T follicular helper cell (primary cell): ENCODE measurements around the gene PCYOX1L.

ENCODE experiments used
- DNase-seq: peaks from one replicate; pipeline ENCODE4 v3.0.0-alpha.2; 2020; ENCODE audit warnings: low read depth

The PCYOX1L gene

DNA sequence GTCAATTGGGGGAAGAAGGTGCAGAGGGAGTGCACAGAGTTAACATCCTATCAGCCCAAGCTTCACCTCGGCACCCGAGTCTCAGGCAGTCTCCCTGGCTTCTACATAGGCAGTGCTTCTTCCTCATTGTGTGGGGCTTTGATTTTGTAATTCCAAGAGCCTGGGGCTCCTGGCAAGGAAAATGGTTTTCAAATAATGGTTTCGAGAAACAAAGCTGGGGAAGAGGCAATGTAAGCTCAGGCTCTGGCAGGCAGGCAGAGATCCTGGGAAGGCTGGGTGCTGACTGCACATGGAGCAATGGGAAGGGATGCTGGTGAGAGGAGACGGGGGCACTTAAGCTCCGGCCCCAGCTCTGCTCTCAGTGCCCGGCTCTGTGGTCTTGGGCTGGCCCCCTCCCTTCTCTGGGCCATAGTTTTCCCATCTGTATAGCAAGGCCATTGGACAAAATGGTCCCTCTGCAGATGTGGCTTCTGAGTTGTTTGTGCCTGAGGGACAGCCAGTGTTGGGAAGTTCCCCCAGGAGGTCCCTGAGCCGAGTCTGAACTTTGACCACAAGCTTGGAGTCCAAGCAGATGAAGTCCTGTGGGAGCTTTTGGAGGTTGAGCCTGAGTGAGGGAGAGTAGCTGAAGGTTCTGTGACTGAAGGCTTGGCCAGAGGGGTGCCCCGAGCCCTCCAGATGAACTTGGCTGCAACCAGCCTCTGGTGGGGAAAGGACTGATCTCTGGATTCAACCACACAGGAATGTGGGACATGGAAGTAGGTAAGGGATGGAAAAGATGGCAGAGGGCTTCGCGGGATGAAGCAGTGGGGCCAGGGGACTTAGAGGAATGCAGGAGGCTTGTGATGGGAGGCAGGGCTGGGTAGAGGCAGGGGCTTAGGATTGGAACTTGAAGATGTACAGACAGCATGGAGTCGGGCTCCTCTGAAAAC is 49.7 kb downstream of the PCYOX1L start:
- no peak for DNase-seq

DNA sequence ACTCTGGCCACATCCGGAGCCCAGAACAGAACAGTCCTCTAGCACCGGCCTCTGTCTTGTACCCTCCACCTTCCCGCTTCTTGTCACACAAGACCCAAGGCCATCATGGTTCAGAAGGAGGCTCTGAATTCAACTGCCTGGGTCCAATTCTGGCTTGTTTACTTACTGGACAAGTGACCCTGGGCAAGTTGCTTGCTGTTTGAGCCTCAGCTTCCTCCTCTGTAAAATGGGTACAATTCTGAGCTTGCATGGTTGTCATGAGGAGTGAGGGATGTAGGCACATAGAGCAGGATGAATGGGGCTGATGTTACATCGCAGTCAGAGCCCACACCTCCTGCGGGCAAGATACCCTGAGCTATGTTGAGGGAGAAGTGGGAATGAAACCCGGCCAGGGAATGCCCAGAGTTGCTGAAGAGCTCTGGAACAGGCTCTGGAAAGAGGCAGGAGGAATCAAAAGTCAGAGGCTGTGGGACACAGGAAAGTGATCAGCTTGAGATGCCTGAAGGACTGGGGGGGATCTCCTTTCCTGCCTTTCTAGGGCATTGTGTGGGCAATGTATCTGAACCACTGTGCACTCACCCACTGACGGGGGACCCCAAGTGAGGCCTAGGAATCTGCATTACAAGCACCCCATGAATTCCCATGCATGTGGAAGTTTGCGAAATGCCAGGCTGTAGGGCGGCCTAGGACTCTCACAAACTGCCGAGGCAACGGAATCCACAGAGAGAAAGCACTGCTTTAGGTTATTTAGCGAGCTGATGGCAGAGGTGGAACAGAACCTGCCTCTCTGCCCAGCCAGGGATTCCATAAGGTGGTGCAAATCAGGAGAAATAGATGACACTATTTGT is 50.6 kb downstream of the PCYOX1L start:
- DNase-seq, result no peak

DNA sequence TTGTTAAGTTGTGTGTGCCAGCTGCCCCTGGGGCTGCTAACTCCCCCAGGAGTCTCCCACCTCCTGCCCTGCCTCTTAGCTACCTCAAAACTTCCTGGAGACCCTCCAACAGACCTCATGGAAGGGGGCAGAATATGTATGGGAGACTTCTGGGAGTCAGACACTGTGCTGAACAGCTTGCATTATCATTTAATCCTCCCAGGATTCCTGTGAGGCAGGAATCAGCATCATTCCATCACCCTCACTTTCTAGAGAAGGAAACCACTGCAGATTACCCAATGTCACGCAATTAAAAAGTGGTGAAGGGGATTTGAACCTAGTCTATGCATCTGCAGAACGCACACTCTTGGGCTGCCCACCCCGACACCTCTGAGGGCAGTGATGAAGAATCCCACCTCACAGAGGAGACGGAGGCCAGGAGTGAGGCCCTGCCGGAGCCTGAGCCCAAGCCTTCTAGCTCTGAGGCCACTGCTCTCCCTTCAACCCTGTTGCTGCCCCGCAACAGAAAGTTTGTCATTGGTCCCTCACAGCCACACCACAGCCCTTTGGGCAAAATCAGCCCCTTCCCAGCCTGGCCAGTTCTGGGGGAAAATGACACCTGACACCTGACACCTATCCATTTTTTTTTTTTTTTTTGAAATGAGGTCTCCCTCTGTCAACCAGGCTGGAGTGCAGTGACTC is 51.6 kb downstream of the PCYOX1L start:
- no peak for DNase-seq

DNA sequence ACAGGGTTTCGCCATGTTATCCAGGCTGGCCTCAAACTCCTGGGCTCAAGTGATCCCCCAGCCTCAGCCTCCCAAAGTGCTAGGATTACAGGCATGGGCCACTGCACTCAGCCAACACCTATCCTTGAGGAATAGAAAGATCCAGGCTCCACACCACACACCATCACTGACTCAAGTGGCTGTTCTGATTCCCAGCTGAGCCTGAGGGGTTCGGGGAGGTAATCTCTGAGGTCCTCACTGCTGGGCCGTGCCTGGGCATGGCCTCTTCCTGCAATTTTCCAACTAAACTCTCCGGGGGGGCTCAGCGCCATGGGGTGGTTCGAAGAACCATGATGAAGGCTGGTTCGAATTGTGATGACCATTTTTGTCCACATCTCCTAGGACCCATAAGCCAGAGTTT is 52.2 kb downstream of the PCYOX1L start:
- no peak for DNase-seq

DNA sequence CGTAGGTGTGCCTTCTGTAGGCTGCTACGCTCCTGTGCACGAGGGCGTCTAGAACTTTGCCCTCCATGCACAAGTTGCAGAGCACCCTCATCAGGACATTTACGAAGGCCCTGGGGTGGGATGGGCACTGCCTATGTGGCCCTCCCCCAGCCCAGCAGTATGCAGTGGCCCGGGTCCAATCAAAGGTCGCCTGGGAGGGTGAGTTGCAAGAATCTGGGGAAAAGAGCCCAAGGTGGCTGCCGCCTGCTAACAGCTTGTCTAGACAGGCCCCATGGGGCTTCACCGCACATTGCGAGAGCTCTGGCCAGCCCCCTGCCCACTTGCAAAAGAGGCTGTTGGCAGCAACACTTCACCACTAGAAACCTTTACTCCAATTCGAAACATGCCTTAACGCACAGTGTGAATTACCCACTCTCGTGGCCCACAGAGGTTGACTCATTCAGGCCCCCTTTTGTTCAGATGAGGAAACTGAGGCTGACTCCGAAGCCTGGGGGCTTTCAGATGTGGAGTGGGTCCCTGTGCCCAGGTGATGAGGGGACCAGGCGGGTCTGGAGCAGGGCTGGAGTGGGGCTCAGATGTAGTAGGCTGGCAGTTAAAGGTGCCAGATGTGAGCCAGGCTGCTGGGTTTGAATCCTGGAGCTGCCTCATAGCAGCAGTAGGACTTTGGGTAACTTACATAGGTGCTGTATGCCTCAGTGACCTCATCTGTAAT is 53.0 kb downstream of the PCYOX1L start:
- no peak for DNase-seq

DNA sequence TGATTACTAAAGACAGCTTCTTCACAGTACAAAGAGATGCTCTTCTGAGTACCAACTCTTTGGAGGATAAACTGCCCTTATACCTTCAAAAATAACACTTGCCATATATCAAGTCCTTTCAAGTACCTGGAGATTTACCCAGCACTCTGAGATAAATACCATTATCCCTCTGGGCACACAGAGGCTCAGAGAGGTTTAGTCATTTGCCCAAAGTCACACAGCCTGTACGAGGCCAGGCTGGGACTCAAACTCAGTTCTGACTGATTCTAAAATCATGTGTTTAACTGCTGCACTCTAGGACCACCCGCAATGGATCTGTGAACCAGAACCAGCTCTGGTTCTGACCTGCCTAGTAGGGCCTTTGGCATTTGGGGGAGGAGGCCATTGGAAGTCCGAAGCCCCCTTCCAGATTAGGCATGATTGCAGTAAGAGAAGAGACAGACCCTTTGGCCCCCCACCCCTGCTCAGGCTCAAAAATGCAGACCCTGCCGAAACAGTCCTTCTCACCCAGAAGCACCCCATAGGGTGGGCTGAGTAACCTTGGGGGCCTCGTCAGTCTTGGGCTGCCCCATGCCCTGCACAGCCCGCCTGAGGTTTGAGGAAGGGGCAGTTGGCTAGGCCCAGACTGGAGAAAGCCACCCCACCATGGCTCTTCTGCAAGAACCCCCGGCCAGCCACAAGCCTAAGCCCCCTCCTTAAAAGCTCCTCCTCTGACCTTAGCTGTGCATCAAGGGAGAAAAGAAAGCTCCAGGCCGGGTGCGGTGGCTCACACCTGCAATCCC is 54.1 kb downstream of the PCYOX1L start:
- no peak for DNase-seq

DNA sequence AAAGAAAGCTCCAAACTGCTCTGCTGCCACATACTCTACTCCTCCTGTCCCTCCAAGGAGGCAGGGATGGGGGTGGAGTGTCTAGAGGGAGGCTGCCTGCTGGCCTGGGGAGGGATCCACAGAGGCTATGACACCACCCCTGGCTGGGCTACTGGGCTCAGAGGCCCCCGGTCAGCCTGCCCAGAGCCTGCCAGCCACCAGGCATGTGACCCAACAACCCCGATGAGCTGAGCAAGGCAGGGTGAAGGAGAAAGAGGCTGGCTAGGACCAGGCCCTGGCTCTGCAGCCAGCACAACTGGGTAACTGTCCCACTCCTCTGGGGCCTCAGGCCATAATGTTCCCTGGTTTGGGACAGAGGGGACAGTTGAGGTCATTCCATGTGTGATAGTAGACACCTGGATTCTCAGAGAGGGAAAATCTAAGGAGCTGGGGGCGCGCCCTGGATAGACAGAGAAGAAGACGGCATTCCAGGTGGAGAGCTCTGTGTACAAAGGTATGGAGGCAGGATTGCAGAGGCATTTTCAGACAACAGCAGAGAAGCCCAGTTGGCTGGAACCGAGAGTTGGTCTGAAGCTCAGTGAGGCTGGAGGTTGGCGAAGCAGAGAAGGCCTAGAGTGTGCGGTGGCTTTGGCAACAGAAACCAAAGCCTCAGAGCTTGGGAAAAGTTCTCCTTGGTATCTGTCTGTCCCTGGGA is 55.1 kb downstream of the PCYOX1L start:
- DNase-seq, result no peak

DNA sequence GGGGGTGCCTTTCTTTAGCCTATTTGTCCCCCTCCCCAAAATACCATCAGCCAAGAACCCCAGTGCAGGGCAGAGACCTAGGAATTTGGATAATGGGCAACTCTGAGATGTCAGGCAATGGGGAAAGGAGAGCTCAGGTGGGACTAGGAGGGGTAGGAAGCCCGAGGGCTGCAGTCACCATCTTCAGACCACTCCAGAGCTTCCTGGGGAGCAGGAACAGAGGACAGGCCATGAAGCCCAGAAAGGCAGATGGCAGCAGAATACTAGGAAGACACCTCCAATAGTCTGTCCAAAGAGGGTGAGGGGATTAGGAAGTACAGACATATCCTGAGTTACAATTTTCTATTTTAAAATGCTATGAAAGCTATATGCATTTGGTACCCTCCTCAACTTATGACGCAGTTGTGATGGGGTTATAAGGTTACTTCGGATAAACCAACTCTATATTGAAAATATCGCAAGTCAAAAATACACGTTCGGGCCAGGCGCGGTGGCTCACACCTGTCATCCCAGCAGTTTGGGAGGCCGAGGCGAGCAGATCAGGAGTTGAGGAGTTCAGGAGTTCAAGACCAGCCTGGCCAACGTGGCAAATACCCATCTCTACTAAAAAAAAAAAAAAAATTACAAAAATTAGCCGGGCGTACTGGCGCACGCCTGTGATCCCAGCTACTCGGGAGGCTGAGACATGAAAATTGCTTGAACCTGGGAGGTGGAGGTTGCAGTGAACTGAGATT is 55.8 kb downstream of the PCYOX1L start:
- no peak for DNase-seq

DNA sequence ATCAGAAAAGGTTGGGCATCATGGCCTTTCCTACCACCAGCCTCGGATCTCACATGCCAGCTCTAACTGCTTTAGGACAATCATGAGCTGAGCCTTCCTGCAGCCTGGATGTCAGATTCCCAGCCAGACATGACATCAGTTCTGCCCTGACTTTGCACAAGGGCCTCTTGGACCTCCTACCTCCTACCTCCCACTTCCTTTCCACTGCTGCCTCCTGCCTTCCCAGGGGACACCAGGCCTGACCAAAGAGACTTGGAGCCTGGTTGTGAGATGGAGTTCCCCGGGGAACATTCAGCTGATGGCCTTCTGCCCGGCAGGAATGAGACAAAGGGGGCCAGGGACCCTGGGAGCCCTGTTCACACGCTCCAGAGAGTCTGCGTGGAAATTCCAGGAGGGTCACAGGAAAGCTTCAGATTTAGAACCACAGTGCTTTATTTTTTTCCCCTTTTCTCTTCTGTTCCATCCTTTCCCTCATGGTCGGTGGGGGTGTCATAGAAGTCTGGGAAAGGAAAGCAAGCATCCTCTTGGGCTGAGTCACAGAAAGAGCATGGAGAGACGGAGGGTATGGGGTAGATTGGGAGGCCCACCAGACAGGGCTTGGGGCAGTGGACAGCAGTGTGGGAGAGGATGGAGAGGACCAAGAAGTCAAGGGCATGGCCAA is 56.7 kb downstream of the PCYOX1L start:
- DNase-seq, result no peak

DNA sequence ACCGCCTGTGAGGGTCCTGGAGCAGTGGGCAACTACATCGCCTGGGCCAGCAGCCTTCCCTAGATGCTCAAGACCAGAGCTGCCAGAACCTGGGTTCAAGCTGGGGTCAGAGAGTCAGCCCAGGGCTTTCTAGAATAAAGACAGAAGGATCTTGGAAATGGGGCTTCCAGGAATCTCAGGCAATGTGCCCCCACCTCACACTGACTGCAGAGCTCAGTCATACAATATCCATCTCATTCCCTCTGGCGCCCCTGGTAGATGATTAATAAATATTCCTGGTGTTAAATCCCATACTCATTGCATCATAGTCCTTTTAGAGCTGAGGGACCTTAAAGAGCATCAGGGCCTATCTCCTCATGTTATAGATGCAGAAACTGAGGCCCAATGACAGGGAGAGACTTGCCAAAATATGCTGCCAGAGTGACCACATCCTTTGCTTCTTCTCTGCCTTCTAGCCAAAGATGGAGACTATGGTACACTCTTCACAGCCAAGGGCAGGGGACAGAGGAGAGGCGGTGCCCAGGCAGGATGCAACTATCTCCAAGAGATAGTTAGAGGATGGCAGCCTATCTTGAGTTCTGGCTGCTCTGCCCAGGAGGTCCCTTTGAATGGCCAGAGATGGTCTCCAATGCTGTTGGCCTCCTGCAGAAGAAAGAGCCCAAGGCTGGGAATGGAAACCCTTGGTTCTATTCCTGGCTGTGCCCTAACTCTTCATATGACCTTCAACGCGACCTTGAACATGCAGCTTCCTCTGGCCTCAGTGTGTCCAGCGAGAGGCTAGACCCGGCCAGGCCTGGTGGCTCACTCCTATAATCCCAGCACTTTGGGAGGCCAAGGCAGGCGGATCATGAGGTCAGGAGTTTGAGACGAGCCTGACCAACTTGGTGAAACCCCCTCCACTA is 57.5 kb downstream of the PCYOX1L start:
- DNase-seq, result no peak

DNA sequence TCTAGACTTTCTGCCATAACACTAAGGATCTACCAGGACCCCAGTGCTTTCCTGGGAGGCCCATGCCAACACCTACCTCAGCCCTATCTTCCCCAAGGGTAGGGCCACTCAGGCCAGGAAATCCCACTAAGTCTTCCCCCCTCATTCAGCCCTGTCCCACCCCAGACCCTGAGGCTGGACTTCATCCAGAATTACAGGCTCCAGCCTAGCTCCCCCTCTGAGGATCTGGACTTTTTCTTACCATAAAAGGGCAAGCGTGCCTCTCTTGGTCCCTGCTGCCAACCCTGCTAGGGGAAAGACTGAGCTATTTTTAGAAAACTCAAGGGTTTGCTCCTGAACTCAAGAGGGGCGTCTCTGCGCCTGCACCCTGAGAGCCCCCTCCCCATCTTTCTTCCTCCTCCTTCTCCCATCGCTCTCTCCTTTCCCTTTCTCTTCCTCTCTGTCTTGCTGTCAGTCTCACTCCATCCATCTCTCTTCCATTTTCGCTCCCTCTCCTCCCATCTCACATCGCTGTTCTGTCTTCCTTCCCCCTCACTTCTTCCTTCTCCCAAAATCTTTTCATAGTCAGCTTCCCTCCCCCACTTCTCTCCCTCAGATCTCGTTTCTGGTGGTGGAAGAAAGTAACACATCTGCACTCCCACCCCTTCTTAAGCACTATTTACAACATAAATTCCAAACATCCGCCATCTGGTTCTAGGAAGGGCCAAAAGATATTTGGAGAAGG is 59.3 kb downstream of the PCYOX1L start:
- no peak for DNase-seq

DNA sequence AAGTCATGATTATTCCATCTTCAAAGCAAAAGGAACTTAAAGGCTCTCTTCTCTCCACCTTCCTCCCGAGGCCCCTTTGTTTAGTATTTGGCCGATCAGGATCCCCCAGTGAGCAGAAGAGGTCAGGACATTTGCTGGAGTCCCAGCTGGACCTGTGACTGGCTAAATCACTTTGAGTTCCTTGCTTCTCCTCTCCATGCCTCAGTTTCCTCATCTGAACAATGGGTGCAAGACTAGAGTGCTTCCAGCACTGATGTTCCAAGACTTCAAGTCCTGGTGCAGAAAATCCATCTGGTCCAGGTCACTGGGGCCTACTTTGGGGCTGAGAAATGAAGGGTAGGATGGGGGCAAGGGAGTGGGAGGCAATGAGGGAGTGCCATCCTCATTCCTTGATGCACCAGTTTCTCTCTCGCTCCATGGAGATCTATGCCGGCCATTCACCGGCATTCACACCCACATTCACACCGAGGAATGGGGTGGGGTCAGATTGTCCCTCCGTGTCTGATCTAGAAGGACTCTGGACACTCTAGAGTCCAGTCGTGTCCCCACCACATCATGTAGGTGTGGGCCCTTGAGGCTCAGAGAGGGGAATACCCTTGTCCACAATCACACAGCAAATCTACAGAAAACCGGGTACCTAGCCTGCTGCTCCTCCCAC is 60.0 kb downstream of the PCYOX1L start:
- no peak for DNase-seq

DNA sequence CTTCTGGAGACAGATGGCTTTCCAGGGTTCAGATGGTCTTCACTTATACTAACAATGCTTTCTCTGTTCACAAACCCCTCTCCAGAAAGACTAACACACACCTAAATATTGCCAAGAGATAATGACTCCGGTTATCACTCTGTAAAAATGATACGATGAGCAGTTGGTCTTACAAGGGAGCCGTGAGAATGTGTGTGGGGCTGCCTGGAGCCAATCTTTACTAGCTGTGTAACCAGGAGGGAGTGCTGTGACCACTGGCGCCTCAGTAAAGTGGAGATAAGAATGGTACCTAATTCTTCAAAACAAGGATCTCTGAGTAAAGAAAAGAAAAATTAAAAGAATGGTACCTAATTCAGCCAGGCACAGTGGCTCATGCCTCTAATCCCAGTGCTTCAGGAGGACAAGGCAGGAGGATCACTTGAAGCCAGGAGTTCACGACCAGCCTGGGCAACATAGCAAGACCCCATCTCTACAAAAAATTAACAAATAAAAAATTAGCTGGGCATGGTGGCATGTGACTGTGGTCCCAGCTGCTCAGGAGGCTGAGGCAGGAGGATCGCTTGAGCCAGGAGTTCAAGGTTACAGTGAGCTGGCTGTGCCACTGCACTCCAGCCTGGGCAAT is 61.2 kb downstream of the PCYOX1L start:
- DNase-seq, result no peak
